GM19099 (cell line): ENCODE data around the gene EEF1A2.

ENCODE experiments used
- POLR2A ChIP-seq: IDR thresholded peaks from 3 replicates; pipeline ENCODE4 v1.6.1; 2011; ENCODE audit warnings: low read depth; ENCODE audit not compliant: insufficient read length; ENCODE audit errors: extremely low read depth

The EEF1A2 gene

DNA sequence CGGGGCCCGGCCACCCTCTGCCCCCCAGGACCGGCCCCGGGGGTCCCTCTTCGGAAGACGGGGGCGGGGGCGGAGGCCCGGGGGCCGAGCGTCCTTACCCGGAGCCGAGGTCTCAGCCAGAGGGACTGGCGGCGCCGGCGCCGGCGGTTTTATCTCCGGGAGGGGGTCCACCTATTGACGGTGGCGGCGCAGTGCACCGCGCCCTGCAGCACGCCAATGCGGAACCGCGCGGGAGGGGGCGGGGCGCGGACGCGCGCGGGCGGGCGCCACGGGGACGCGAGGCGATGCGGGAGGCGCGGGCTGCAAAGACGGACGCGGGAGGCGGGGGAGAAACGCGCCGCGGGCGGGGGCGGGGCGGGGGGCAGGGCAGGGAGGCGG lies at the start of gene EEF1A2:
EEF1A2 (minus strand) TSS at position 124 of the 378 bp plus-strand sequence. CDS start 1,320 bp downstream, outside the sequence.
- TF ChIP-seq POLR2A = no peak

DNA sequence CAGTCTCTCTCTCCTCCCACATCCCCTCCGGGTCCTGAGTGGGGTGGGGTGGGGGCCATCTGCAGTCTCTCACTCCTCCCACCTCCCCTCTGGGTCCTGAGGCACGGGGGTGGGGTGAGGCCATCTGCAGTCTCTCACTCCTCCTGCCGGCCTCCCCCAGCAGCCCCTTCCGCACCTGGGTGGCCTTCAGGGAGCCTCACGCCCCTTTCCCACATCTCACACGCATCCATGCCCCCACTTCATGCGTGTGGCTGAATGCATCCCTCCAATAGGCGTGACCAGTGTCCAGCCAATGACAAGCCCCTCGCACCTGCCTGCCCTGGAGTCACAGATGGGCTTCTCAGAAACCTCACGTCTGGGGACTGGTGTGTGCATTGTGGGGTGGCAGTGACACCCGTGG lies 49.7 kb upstream of the EEF1A2 start:
- TF ChIP-seq POLR2A = no peak

DNA sequence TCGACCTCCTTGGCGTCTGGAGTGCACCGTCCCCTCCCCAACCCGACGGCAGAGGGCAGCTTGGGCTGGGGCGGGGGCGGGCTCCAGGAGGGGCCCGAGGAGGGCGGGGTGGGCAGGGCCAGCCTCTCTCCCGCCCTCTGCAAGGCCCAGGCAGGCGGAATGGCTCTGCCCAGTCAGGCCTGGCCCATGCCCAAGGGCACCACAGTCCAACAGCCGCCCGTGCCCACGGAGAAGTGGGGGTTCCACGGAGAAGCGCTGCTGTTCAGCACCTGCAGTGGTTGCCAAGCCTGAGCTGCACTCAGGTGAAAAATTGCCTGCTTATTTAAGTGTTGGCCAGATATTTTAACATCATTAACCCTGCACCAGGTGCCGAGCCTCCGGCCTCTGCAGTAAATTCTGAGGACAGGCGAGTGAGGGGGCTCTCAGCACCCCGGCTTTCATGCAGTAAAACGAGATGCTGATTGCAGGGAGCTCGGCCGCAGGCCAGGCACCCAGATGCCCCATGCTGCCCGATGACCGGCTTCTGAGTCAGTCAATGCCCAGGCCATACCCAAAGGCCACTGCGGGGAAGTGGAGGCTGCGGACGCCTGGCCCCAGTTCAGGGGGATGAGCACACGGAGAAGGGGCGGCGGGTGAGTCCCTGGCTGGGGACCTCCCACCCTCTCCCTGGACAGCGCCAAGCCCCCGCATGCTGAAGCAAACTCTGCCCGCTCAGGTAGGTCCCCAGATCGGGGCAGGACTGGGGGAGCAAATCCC lies 49.0 kb upstream of the EEF1A2 start, which contains the start of gene SRMS:
SRMS (minus strand) TSS at position 25 of the 756 bp plus-strand sequence. CDS start 286 bp downstream, outside the sequence.
- TF ChIP-seq POLR2A = no peak

DNA sequence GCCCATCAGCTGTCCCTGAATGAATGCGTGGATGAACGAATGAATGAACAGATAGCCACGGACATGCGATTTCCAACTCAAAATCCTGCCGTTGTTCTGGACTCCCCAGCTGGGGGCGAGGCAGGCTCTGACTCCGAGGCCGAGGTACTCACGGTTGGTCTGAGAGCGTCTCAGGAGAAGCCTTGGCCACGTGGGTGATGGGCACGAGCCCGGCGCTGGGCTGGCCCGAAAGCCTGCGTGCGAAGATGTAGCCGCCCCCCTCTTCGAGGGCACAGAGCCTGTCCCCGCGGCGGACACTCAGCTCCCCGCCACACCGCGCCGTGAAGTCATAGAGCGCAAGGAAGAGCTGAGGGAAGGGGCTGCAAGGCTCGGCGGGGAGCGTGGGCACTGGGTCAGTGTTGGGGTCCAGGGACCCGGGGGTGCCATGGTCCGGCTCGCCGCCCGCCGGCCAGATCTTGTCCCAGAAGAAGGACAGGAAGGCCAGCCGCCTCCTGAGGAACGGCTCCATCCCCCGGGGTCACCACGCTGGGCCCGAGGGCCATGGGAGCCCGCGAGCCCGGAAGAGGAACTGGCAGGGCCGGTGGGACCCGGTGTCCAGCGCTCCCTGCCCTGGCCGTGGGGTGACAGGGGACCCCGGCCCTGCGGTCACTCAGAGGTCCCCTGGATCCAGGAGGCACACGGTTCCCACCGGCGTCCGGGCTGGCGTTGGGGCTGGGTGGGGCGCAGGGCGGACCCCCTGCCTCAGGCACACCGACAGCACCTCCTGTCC lies 48.3 kb upstream of the EEF1A2 start:
- TF ChIP-seq POLR2A = no peak

DNA sequence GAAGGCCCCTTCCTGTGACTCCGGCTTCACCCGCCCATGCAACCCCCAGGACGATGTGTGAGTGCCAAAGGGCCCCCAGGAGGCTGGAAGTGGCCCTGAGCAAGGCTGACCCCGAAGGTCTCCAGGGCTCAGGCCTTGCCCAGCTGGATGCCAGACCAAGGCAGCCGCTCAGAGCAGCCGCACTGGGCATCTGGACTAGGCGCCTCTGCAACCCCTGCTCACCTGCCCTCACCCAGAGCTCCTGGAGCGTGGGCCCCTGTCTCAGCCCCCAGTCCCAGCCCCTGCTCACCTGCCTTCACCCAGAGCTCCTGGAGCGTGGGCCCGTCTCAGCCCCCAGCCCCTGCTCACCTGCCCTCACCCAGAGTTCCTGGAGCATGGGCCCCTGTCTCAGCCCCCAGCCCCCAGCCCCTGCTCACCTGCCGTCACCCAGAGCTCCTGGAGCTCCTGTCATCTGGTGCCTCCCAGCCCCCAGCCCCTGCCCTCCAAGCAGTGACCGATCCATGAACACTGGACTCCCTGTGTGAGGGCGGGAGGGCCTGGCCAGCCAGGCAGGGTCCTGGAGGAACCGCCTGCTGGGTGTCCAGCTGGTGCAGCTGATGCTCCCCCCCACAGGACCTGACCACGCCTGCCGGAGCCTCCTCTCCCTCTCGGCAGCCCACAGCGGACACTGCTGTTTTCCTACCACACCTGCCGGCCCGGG lies 47.5 kb upstream of the EEF1A2 start:
- no peak for TF ChIP-seq POLR2A

DNA sequence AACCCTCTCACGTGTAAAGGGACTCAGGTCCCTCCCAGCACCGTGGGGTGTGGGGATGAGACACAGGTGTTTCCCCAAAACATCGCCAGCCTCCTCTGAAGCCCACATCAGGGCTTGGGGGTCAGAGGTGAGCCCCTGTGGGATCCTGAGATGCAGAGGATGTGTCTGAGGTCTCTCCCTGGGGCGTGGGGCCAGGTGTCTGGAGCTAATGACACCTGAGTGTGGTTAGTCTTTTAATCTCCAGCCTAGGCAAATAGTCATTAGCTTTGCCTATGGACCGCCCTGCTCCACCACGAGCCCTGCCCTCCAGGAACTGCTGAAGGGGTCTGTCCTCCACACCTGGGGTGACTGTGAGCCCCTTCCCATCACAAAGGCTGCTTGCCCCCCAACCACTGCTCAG lies 46.9 kb upstream of the EEF1A2 start:
- TF ChIP-seq POLR2A = no peak

DNA sequence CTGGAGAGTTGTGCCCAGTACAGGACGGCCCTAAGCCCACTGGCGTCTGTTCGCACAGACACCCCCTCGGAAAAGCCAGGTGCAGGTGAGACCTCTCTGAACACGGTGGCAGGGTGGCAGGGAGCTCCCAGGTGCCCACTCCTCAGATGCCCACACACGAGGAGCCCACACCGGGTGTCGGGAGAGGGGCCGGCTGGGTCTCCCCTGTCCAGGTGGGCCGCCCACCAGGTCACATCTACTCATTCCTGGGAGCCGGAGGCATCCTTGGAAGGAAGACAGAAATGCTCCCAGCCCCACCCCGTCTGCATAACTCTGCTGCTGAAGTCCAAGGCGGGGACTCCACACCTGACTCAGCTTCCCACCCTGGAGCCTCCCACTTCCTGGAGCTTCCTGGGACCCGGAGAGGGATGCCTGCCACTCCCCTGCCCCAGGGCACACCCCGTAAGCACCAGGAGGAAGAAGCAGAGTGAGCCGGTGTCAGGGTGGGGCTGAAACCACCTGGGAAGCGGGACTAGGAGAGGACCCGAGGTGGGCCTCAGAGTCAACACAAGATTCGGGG lies 46.2 kb upstream of the EEF1A2 start:
- no peak for TF ChIP-seq POLR2A

DNA sequence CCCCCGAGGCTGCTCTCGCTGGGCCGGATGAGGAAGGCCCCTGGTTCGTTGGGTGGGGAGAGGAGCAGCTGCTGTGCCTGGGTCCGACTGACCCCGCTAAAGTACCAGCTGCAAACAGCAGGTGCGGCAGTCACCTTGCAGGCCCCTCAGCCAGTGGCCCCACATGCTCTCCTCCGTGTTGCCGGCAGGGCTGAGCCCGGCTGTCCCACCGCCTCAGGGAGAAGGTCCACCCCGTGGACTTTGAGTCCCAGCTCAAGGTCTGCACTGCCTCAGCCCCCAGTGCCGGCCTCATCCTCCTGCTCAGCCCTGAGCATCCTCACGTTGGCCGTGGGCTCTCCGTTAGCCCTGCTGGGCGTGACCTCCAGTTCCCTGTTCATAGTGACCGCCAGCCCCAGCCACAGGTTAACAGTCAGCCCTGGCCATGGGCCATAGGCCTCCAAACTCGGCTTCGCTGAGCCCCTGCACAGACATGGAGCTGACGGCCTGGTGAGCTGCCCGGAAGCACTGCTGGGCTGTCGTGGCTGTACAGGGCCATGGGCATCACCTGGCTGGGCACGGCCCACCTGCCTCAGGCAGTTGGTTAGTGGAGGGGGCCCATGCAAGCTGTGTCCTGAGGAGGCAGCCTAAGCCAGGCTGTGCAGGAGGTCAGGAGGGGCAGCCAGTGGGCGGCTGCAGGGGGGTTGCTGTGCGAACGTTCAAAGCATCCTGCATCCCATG lies 45.5 kb upstream of the EEF1A2 start:
- no peak for TF ChIP-seq POLR2A

DNA sequence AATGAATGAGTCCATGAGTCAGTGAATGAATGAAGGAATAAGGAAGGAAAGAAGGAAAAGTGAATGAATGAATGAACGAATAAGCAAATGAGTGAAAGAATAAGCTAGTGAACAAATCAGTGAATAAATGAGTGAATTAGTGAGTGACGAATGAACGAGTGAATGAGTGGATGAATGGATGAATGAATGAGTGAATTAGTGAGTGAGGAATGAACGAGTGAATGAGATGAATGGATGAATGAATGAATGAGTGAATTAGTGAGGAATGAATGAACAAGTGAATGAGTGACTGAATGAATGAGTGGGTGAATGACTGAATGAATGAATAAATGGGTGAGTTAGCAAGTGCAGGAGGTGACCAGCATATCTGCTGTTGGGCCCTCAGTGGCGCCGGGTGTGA lies 44.9 kb upstream of the EEF1A2 start:
- no peak for TF ChIP-seq POLR2A

DNA sequence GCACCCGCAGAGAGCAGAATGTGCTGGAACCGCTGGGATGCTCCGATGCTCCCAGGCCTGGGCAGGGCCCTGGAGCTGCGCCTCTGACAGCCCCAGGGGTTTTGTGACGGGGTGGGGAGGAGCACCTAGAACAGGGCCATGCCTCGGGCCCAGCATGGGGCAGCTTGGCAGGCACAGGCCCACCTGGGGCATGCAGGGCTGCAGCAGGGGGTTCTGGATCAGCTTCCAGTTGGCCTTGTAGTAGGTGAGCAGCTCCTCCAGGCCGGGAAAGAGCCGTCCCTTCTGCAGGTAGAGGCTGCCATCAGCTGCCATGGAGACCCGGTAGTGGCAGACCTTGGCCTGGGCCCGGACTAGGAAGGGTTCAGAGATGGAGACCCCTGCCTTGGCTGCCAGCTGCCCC lies 44.2 kb upstream of the EEF1A2 start:
- no peak for TF ChIP-seq POLR2A

DNA sequence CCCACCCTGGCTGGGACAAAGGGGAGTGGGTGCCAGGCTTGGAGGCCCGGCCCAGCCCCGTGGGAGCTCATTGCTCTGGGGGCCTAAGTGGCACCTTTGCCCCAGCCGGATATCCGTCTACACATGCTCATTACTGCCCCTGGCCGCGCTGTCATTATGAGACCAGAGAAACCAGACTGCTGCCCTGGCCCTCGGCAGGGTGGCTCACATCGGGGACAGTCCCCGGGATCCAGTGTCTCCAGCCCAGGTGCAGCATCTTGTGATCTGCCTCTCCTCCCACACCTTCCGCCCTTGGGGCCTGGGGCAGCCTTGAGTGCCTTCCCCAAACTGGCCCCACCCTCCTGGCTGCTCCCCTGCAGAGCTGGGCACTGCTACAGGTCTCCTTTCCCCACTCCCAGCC lies 43.8 kb upstream of the EEF1A2 start:
- TF ChIP-seq POLR2A = no peak

DNA sequence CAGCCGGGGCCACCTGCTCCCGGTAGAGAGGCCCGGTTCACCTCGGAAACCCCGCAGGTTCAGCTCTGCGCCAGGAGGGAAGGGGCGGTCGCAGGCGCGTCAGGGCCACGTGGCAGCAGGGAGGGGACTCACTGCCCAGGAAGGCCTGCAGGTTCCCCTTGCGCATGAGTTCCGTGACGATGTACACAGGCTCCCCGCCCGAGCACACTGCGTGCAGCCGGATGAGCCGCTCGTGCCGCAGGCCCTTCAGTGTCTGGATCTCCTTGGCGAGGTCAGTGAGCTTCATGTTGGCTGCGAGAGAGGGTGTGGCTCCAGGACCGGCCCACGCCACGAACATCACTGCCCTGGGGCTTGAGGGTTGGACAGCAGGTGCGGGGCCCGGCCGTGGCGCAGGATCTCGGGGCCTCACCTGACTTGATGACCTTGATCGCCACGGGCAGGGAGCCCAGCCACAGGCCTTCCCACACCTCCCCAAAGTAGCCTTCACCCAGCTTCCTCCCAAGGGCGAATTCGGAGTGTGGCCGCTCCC lies 43.2 kb upstream of the EEF1A2 start:
- TF ChIP-seq POLR2A = no peak

DNA sequence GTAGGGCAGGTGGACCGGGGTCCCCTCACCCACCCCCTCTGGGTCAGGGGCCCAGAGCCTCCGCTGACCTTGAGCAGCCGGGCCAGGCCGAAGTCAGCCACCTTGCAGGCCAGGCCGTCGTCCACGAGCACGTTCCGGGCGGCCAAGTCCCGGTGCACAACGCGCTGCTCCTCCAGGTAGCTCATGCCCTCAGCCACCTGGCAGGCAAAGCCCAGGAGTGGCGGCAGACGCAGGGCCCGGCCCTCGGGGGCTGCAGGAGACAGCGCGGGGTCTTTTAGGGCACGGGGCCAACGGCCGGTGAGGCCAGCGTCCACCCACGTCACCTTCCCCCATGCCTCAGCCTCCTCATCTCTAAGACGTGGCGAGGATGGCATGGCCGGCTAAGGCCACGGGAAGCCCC lies 42.5 kb upstream of the EEF1A2 start:
- TF ChIP-seq POLR2A = no peak

DNA sequence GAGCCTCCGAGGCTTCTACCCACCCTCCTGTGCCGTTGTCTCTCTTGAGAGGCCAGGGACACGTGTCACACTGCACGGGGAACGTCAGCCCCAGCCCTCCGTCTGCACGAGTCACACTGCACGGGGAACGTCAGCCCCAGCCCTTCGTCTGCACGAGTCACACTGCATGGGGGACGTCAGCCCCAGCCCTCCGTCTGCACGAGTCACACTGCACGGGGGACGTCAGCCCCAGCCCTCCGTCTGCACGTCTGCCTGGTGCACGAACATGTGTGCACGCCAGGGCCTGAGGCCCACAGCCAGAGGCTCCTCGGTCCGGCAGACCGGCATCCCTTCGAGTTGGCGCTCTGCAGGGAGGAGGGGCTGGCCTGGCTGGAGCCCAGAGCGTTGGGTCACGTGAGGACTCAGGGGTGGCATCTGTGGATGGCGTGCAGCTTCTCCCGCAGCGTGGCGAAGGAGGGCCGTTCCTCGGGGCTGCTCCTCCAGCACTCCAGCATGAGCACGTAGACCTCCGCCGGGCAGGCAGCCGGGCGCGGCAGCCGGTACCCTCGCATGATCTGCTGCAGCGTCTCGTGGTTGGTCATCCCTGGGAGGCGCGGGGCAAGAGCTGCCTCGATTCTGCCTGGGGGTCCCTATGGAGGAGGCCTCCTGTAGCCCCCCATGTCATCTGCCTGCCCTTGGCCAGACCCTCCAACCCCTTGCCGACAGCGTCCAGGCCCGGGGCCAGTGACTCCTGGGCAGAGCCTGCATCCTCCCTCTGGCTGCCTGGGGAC lies 41.7 kb upstream of the EEF1A2 start:
- no peak for TF ChIP-seq POLR2A
